Liver (tissue), 9 donors: ENCODE measurements around the gene SLC9A3. TPM values are rescaled to one million over a fixed set of nuclear protein-coding genes. Genes with fewer than 3 reads are reported as not detected.

Experiments
- DNase-seq: peaks from one replicate; pipeline ENCODE4 v3.0.0-alpha.2; 2017; ENCODE audit warnings: low spot score
- H3K27ac ChIP-seq, 2 donors: one replicate each; pipeline ENCODE4 v1.7.0; 2013; ENCODE audit warnings: inconsistent platforms in 2 of 2, low read length in 2 of 2, control low read depth in 1 of 2, low read depth in 1 of 2, mild to moderate bottlenecking in 1 of 2
- H3K27me3 ChIP-seq, 4 donors: one replicate each; pipeline versions ENCODE4 v1.6.1 to v1.7.0; 2013; ENCODE audit warnings: low read length in 3 of 4, inconsistent platforms in 1 of 4, mild to moderate bottlenecking in 1 of 4, moderate library complexity in 1 of 4; ENCODE audit not compliant: control insufficient read depth in 4 of 4, insufficient read depth in 4 of 4
- H3K36me3 ChIP-seq, 4 donors: one replicate each; pipeline versions ENCODE4 v1.6.1 to v1.7.0; 2013; ENCODE audit warnings: low read length in 3 of 4, mild to moderate bottlenecking in 3 of 4, low read depth in 1 of 4, moderate library complexity in 1 of 4; ENCODE audit not compliant: control insufficient read depth in 4 of 4, insufficient read depth in 3 of 4
- H3K4me1 ChIP-seq, 4 donors: one replicate each; pipeline versions ENCODE4 v1.6.1 to v1.7.0; 2013; ENCODE audit warnings: low read length in 3 of 4, mild to moderate bottlenecking in 3 of 4, moderate library complexity in 1 of 4; ENCODE audit not compliant: control insufficient read depth in 4 of 4, insufficient read depth in 4 of 4
- H3K4me3 ChIP-seq, 3 donors: one replicate each; pipeline versions ENCODE4 v1.6.1 to v1.7.0; 2013; ENCODE audit warnings: low read length in 3 of 3, control low read depth in 1 of 3, low read depth in 1 of 3, mild to moderate bottlenecking in 1 of 3
- H3K9ac ChIP-seq, 2 donors: one replicate each; pipeline ENCODE4 v1.7.0; 2013; ENCODE audit warnings: low read length in 2 of 2, mild to moderate bottlenecking in 2 of 2, moderate library complexity in 2 of 2, control low read depth in 1 of 2, low read depth in 1 of 2
- H3K9me3 ChIP-seq, 4 donors: one replicate each; pipeline versions ENCODE4 v1.6.1 to v1.7.0; 2013; ENCODE audit warnings: low read length in 3 of 4; ENCODE audit not compliant: control insufficient read depth in 4 of 4
- CTCF ChIP-seq: fragments of 150-350 bp; IDR thresholded peaks from 2 replicates; pipeline ENCODE4 v1.5.1; 2017; ENCODE audit warnings: improper control_type of control experiment, low read depth, low read length; ENCODE audit not compliant: missing input control
- EGR1 ChIP-seq, 2 donors: IDR thresholded peaks; 2 replicates each; pipeline ENCODE4 v1.6.1; 2016 to 2018; ENCODE audit warnings: antibody characterized with exemption in 2 of 2, low read depth in 2 of 2
- FOXA1 ChIP-seq: IDR thresholded peaks from 2 replicates; pipeline ENCODE4 v1.6.1; 2016; ENCODE audit warnings: antibody characterized with exemption
- FOXA2 ChIP-seq: IDR thresholded peaks from 2 replicates; pipeline ENCODE4 v1.6.1; 2016; ENCODE audit warnings: antibody characterized with exemption
- GABPA ChIP-seq, 2 donors: IDR thresholded peaks in 1 of 2; conservative IDR thresholded peaks in 1 of 2; 2 replicates each; pipeline ENCODE4 v1.6.1; 2016; ENCODE audit warnings: antibody characterized with exemption in 2 of 2, mild to moderate bottlenecking in 1 of 2, moderate library complexity in 1 of 2
- HNF4A ChIP-seq, 2 donors: conservative IDR thresholded peaks; 2 replicates each; pipeline ENCODE4 v1.6.1; 2016; ENCODE audit warnings: antibody characterized with exemption in 2 of 2, mild to moderate bottlenecking in 2 of 2
- HNF4G ChIP-seq: IDR thresholded peaks from 2 replicates; pipeline ENCODE4 v1.6.1; 2016; ENCODE audit warnings: antibody characterized with exemption
- JUND ChIP-seq, 2 donors: IDR thresholded peaks; 2 replicates each; pipeline ENCODE4 v1.6.1; 2016; ENCODE audit warnings: antibody characterized with exemption in 2 of 2
- MAX ChIP-seq: IDR thresholded peaks from 2 replicates; pipeline ENCODE4 v1.6.1; 2016; ENCODE audit warnings: antibody characterized with exemption
- NR2F2 ChIP-seq: IDR thresholded peaks from 2 replicates; pipeline ENCODE4 v1.6.1; 2016; ENCODE audit warnings: antibody characterized with exemption
- RAD21 ChIP-seq, 2 donors: IDR thresholded peaks; 2 replicates each; pipeline ENCODE4 v1.6.1; 2016; ENCODE audit warnings: antibody characterized with exemption in 2 of 2, mild to moderate bottlenecking in 2 of 2
- REST ChIP-seq: IDR thresholded peaks from 2 replicates; pipeline ENCODE4 v1.6.1; 2016; ENCODE audit warnings: antibody characterized with exemption, mild to moderate bottlenecking
- RXRA ChIP-seq, 2 donors: IDR thresholded peaks; 2 replicates each; pipeline ENCODE4 v1.6.1; 2017 to 2018; ENCODE audit warnings: antibody characterized with exemption in 2 of 2, mild to moderate bottlenecking in 1 of 2
- SP1 ChIP-seq: IDR thresholded peaks from 2 replicates; pipeline ENCODE4 v1.6.1; 2018; ENCODE audit warnings: antibody characterized with exemption, mild to moderate bottlenecking
- TAF1 ChIP-seq: conservative IDR thresholded peaks from 2 replicates; pipeline ENCODE4 v1.6.1; 2016; ENCODE audit warnings: antibody characterized with exemption, mild to moderate bottlenecking
- WGBS: extraction: QIAGEN DNeasy Blood & Tissue Kit; methylation state at CpG from one replicate; pipeline ENCODE4 v1.1.7; 2013; 5-methylcytosine and 5-hydroxymethylcytosine counted together
- polyA plus RNA-seq, 2 donors: library from polyadenylated mRNA; stranded (reverse) in 1 of 2; unstranded in 1 of 2; fragments of 200-250 nt in 1 of 2; fragments of >200 nt in 1 of 2; fragmentation: Nextera tagmentation in 1 of 2; extraction: Ambion mirVana in 1 of 2; gene quantifications; one replicate each; pipeline versions ENCODE4 v1.2.1 to v1.2.3, GENCODE V29; 2013 to 2015
- total RNA-seq, 2 donors: library from RNA; depleted of rRNA; stranded (reverse); fragments of >200 nt; gene quantifications; one replicate each; pipeline ENCODE4 v1.2.3, GENCODE V29; 2014
- TF ChIP-seq, protein P1 (sequence below): IDR thresholded peaks from 2 replicates; pipeline ENCODE4 v1.6.1; 2016; ENCODE audit warnings: antibody characterized with exemption
- donor health status: healthy.
- donor health status: healthy.
- donor health status: healthy.
- donor health status: healthy.
- donor health status: healthy.

Gene SLC9A3
- total and polyA plus RNA-seq, 4 donors, result 0.31 to 1.0 (median 0.67) TPM

DNA sequence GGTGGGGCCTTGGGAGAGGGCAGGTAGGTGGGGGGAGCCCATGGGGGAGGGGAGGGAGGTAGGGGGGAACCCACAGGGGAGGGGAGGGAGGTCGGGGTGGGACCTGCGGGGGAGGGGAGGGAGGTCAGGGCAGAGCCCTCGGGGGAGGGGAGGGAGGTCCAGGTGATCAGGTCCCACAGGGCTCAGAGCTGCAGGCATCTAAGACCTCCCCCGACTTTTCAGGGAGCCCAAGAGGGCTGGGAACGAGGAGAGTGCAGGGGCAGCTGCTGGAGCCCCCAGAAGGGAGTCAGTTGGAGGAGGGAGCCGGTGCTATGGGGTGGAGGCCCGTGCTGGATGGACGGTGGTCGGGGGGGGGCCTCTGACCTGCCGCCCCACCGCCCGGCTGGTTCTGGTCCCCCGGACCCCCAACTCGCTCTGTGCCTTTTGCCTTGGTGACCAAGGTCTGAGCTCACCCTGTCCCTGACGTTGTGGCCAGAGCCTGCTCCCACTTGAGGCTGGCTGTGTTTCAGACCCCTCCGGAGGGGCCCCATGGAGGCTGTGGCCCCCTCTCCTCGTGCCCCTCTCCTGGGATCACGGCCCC lies 31.8 kb downstream of the SLC9A3 start:
- no peak for TF ChIP-seq RXRA (IDR thresholded peaks at IDR 0.05)
- no peak for TF ChIP-seq RAD21 (IDR thresholded peaks at IDR 0.05)
- no peak overlapping the region for H3K27ac ChIP-seq
- no peak for DNase-seq
- no peaks in the 10 kb centered on the region for H3K36me3 ChIP-seq
- H3K27me3 ChIP-seq, result peaks cover 0 to 3% (median 0%) of the 10 kb centered on the region in 4 donors
- H3K9ac ChIP-seq, result no peak overlapping the region
- H3K4me3 ChIP-seq, result no peak overlapping the region
- WGBS, result 66% methylated on average over 18 of the region's 18 CpGs
- H3K9me3 ChIP-seq, result no peaks in the 10 kb centered on the region
- no peaks in the 10 kb centered on the region for H3K4me1 ChIP-seq

- WGBS, result 86% methylated on average over 19 of the region's 19 CpGs
- H3K4me3 ChIP-seq, result no peak overlapping the region
- H3K9me3 ChIP-seq, result no peaks in the 10 kb centered on the region
- no peaks in the 10 kb centered on the region for H3K27me3 ChIP-seq
- H3K36me3 ChIP-seq, result no peaks in the 10 kb centered on the region
- H3K9ac ChIP-seq, result no peak overlapping the region
- TF ChIP-seq CTCF (no peak), NR2F2 (no peak), JUND (IDR thresholded peaks at IDR 0.05) (no peak), HNF4G (no peak), RXRA (IDR thresholded peaks at IDR 0.05) (no peak), EGR1 (IDR thresholded peaks at IDR 0.05; ENCODE audit: low read depth in 2 of 2) (no peak), MAX (no peak), RAD21 (IDR thresholded peaks at IDR 0.05) (no peak), HNF4A (conservative IDR thresholded peaks at IDR 0.05) (no peak), FOXA1 (no peak), FOXA2 (no peak), TAF1 (no peak)
- TF ChIP-seq, protein P1, sequence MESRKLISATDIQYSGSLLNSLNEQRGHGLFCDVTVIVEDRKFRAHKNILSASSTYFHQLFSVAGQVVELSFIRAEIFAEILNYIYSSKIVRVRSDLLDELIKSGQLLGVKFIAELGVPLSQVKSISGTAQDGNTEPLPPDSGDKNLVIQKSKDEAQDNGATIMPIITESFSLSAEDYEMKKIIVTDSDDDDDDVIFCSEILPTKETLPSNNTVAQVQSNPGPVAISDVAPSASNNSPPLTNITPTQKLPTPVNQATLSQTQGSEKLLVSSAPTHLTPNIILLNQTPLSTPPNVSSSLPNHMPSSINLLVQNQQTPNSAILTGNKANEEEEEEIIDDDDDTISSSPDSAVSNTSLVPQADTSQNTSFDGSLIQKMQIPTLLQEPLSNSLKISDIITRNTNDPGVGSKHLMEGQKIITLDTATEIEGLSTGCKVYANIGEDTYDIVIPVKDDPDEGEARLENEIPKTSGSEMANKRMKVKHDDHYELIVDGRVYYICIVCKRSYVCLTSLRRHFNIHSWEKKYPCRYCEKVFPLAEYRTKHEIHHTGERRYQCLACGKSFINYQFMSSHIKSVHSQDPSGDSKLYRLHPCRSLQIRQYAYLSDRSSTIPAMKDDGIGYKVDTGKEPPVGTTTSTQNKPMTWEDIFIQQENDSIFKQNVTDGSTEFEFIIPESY, result no peak
- H3K27ac ChIP-seq, result no peak overlapping the region
- DNase-seq, result no peak
- H3K4me1 ChIP-seq, result no peaks in the 10 kb centered on the region
Observed at GRCh38 chr5:491856-492155, 32.4 kb downstream of the SLC9A3 start.

GRCh38 chr5:491119-491855 lies 33.0 kb downstream of the SLC9A3 start:
- Histone ChIP-seq H3K4me1 (no peaks in the 10 kb centered on the region), H3K27me3 (no peaks in the 10 kb centered on the region), H3K27ac (no peak overlapping the region), H3K9ac (no peak overlapping the region), H3K4me3 (no peak overlapping the region), H3K9me3 (no peaks in the 10 kb centered on the region), H3K36me3 (no peaks in the 10 kb centered on the region)
- WGBS, result 88% methylated on average over 52 of the region's 52 CpGs
- DNase-seq, result no peak
- TF ChIP-seq JUND (IDR thresholded peaks at IDR 0.05) (no peak), SP1 (no peak), MAX (no peak), CTCF (no peak), TAF1 (no peak), FOXA2 (no peak), EGR1 (IDR thresholded peaks at IDR 0.05; ENCODE audit: low read depth in 2 of 2) (no peak), GABPA (IDR thresholded peaks at IDR 0.05 in 1 of 2, conservative IDR thresholded peaks at IDR 0.05 in 1 of 2) (no peak), REST (no peak), HNF4A (conservative IDR thresholded peaks at IDR 0.05) (no peak)
